Stimulated activated CD8-positive, alpha-beta memory T cell treated with anti-CD3 and anti-CD28 coated beads, Interleukin-2, amount 100 ng/mL, for 48 hours (primary cell): Measurements from ENCODE around the gene KDM3A.
A peak's percentile ranks its signal among the peaks of the same experiment; 100 is the strongest.

ENCODE experiments used
- DNase-seq, 2 donors: peaks; one replicate each; pipeline ENCODE4 v3.0.0-alpha.2; 2020; ENCODE audit warnings: low read depth in 2 of 2

Gene KDM3A

GRCh38 chr2:86435531-86435930 is 5.6 kb upstream of the KDM3A start:
- DNase-seq = no peak

GRCh38 chr2:86436328-86436727 is 4.8 kb upstream of the KDM3A start:
- no peak for DNase-seq

- DNase-seq = no peak
Observed at GRCh38 chr2:86439879-86440630, 1.1 kb upstream of the KDM3A start.

GRCh38 chr2:86441392-86441881 is 266 bp downstream of the KDM3A start:
- DNase-seq = no peak

GRCh38 chr2:86441882-86442641 is 891 bp downstream of the KDM3A start:
- peak; percentile 33 to 39 for DNase-seq

GRCh38 chr2:86442642-86443005 is 1.5 kb downstream of the KDM3A start:
- peak; percentile 44 to 67 for DNase-seq

GRCh38 chr2:86443631-86444350 is 2.6 kb downstream of the KDM3A start:
- DNase-seq = no peak

GRCh38 chr2:86445436-86445835 is 4.3 kb downstream of the KDM3A start:
- DNase-seq = no peak

GRCh38 chr2:86446060-86446459 is 4.9 kb downstream of the KDM3A start:
- DNase-seq = no peak

GRCh38 chr2:86453836-86454235 is 12.7 kb downstream of the KDM3A start:
- DNase-seq = no peak

GRCh38 chr2:86454238-86454637 is 13.1 kb downstream of the KDM3A start:
- no peak for DNase-seq

- DNase-seq = no peak
Observed at GRCh38 chr2:86455181-86455580, 14.0 kb downstream of the KDM3A start.

- DNase-seq = no peak
Observed at GRCh38 chr2:86461042-86461743, 20.0 kb downstream of the KDM3A start.

- DNase-seq = no peak
Observed at GRCh38 chr2:86464652-86465051, 23.5 kb downstream of the KDM3A start.

GRCh38 chr2:86466306-86466705 is 25.1 kb downstream of the KDM3A start:
- no peak for DNase-seq

- no peak for DNase-seq
Observed at GRCh38 chr2:86468162-86469033, 27.2 kb downstream of the KDM3A start.

- no peak for DNase-seq
Observed at GRCh38 chr2:86470890-86471289, 29.7 kb downstream of the KDM3A start.

GRCh38 chr2:86471637-86472036 is 30.5 kb downstream of the KDM3A start:
- DNase-seq = no peak

- no peak for DNase-seq
Observed at GRCh38 chr2:86476092-86476491, 34.9 kb downstream of the KDM3A start.

GRCh38 chr2:86476918-86477317 is 35.7 kb downstream of the KDM3A start:
- DNase-seq = no peak

GRCh38 chr2:86477349-86477748 is 36.2 kb downstream of the KDM3A start:
- no peak for DNase-seq
